ENCODE results near the gene PCDH9.
A peak's percentile ranks its signal among the peaks of the same experiment; 100 is the strongest.

Gene PCDH9

GRCh38 chr13:66430269-66430668 lies 799.9 kb downstream of the PCDH9 start:
- Histone ChIP-seq H3K36me3 (ENCODE audit: insufficient read depth, low read length) (no peaks in the 10 kb centered on the region), H3K79me2 (ENCODE audit: control insufficient read depth, insufficient read depth, low read length, unreplicated experiment) (no peaks in the 10 kb centered on the region), H2AFZ (ENCODE audit: low read length, unreplicated experiment) (no peak overlapping the region), H3K27ac (ENCODE audit: low read depth, low read length) (no peak overlapping the region), H3K4me3 (ENCODE audit: low read depth, low read length) (no peak overlapping the region), H3K4me1 (ENCODE audit: control insufficient read depth, insufficient read depth, low read length, unreplicated experiment) (peaks cover 29% of the 10 kb centered on the region), H3K27me3 (ENCODE audit: insufficient read depth, low read length) (no peaks in the 10 kb centered on the region)

DNA sequence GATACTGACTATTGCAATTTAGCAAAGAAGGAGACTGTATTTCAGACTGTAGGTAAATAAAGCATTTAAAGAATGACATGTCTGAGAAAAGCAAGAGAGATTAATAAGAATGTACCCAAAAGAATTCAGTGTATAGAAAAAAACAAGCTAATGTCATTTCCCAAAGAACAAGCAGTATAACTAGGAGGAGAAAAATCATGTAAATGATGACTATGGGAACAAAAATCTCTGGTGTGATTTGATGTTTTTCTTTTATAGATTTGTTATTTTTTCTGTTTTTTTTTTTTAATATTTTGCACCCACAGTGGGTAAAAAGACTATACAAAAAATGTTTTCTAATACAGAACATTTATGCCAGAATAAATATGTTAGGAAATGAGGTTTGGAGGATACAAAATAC lies 801.0 kb downstream of the PCDH9 start:
- Histone ChIP-seq H3K27me3 (ENCODE audit: insufficient read depth, low read length) (no peaks in the 10 kb centered on the region), H3K4me3 (ENCODE audit: low read depth, low read length) (no peak overlapping the region), H3K36me3 (ENCODE audit: insufficient read depth, low read length) (no peaks in the 10 kb centered on the region), H3K27ac (ENCODE audit: low read depth, low read length) (no peak overlapping the region), H2AFZ (ENCODE audit: low read length, unreplicated experiment) (no peak overlapping the region), H3K4me1 (ENCODE audit: control insufficient read depth, insufficient read depth, low read length, unreplicated experiment) (peaks cover 39% of the 10 kb centered on the region), H3K79me2 (ENCODE audit: control insufficient read depth, insufficient read depth, low read length, unreplicated experiment) (no peaks in the 10 kb centered on the region)

DNA sequence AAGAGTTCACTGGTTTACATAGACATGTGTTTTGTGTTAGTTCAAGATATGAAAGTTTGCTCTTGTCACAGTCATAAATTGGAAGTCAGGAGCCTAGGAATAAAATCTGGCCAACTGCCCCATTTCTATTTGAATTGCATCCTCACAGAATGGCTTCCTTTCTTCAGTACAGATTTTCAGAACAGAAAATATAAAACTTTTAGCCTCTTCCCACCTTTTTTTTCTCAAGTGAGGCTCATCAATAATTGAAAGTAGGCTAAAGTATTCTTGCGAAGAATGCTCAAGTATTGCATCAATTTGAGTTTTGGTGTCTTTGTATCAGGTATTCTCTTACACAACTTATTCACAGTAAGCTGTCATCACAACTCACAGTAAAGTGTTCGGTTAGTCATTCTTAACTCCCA lies 802.7 kb downstream of the PCDH9 start:
- no peaks in the 10 kb centered on the region for H3K27me3 ChIP-seq (ENCODE audit: insufficient read depth, low read length)
- H3K79me2 ChIP-seq (ENCODE audit: control insufficient read depth, insufficient read depth, low read length, unreplicated experiment): no peaks in the 10 kb centered on the region
- peak overlapping the region; percentile 40; the same call in 1 of the 2 replicates for H3K27ac ChIP-seq (ENCODE audit: low read depth, low read length)
- H3K4me3 ChIP-seq (ENCODE audit: low read depth, low read length): no peak overlapping the region
- H3K36me3 ChIP-seq (ENCODE audit: insufficient read depth, low read length): no peaks in the 10 kb centered on the region
- H2AFZ ChIP-seq (ENCODE audit: low read length, unreplicated experiment): no peak overlapping the region
- peaks cover 41% of the 10 kb centered on the region for H3K4me1 ChIP-seq (ENCODE audit: control insufficient read depth, insufficient read depth, low read length, unreplicated experiment)

- Histone ChIP-seq H3K79me2 (ENCODE audit: control insufficient read depth, insufficient read depth, low read length, unreplicated experiment) (no peaks in the 10 kb centered on the region), H3K4me3 (ENCODE audit: low read depth, low read length) (peak overlapping the region; percentile 45; the same call in 1 of the 2 replicates), H3K36me3 (ENCODE audit: insufficient read depth, low read length) (no peaks in the 10 kb centered on the region), H2AFZ (ENCODE audit: low read length, unreplicated experiment) (no peak overlapping the region), H3K27ac (ENCODE audit: low read depth, low read length) (peak overlapping the region; percentile 91), H3K27me3 (ENCODE audit: insufficient read depth, low read length) (no peaks in the 10 kb centered on the region), H3K4me1 (ENCODE audit: control insufficient read depth, insufficient read depth, low read length, unreplicated experiment) (peaks cover 41% of the 10 kb centered on the region)
Measured at GRCh38 chr13:66425741-66426140, 804.4 kb downstream of the PCDH9 start.

- Histone ChIP-seq H2AFZ (ENCODE audit: low read length, unreplicated experiment) (no peak overlapping the region), H3K79me2 (ENCODE audit: control insufficient read depth, insufficient read depth, low read length, unreplicated experiment) (no peaks in the 10 kb centered on the region), H3K36me3 (ENCODE audit: insufficient read depth, low read length) (no peaks in the 10 kb centered on the region), H3K27me3 (ENCODE audit: insufficient read depth, low read length) (no peaks in the 10 kb centered on the region), H3K4me1 (ENCODE audit: control insufficient read depth, insufficient read depth, low read length, unreplicated experiment) (peaks cover 41% of the 10 kb centered on the region), H3K4me3 (ENCODE audit: low read depth, low read length) (peak overlapping the region; percentile 45), H3K27ac (ENCODE audit: low read depth, low read length) (peak overlapping the region; percentile 91)
Measured at GRCh38 chr13:66424422-66424821, 805.7 kb downstream of the PCDH9 start.

DNA sequence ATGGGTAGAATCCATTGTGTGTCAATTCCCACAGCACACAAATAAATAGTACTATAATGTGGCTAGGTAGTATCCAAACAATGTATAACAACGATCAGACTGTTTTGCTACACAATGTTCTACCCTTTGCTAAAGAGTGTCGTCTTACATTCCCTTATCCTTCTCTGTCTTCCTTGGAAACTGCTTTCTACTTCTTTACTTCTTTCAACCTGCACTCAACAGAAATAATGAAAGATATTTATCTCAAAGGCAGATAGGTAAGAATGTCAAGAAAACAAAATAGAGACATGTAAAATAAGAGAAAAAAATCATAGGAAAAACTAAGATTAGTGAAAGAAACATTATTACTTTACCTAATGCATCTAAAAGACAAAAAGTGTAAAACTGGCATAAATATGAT lies 814.7 kb downstream of the PCDH9 start:
- Histone ChIP-seq H3K79me2 (ENCODE audit: control insufficient read depth, insufficient read depth, low read length, unreplicated experiment) (no peaks in the 10 kb centered on the region), H3K4me3 (ENCODE audit: low read depth, low read length) (no peak overlapping the region), H3K27me3 (ENCODE audit: insufficient read depth, low read length) (no peaks in the 10 kb centered on the region), H3K27ac (ENCODE audit: low read depth, low read length) (no peak overlapping the region), H3K36me3 (ENCODE audit: insufficient read depth, low read length) (no peaks in the 10 kb centered on the region), H3K4me1 (ENCODE audit: control insufficient read depth, insufficient read depth, low read length, unreplicated experiment) (peaks cover 13% of the 10 kb centered on the region), H2AFZ (ENCODE audit: low read length, unreplicated experiment) (no peak overlapping the region)

GRCh38 chr13:66414066-66414800 lies 815.9 kb downstream of the PCDH9 start:
- Histone ChIP-seq H3K4me3 (ENCODE audit: low read depth, low read length) (peak overlapping the region; percentile 35; the same call in 1 of the 2 replicates), H3K36me3 (ENCODE audit: insufficient read depth, low read length) (no peaks in the 10 kb centered on the region), H2AFZ (ENCODE audit: low read length, unreplicated experiment) (no peak overlapping the region), H3K27me3 (ENCODE audit: insufficient read depth, low read length) (no peaks in the 10 kb centered on the region), H3K79me2 (ENCODE audit: control insufficient read depth, insufficient read depth, low read length, unreplicated experiment) (no peaks in the 10 kb centered on the region), H3K4me1 (ENCODE audit: control insufficient read depth, insufficient read depth, low read length, unreplicated experiment) (peaks cover 13% of the 10 kb centered on the region), H3K27ac (ENCODE audit: low read depth, low read length) (no peak overlapping the region)

GRCh38 chr13:66410314-66410713 lies 819.8 kb downstream of the PCDH9 start:
- H3K79me2 ChIP-seq (ENCODE audit: control insufficient read depth, insufficient read depth, low read length, unreplicated experiment): no peaks in the 10 kb centered on the region
- H3K4me1 ChIP-seq (ENCODE audit: control insufficient read depth, insufficient read depth, low read length, unreplicated experiment): peaks cover 25% of the 10 kb centered on the region
- no peaks in the 10 kb centered on the region for H3K36me3 ChIP-seq (ENCODE audit: insufficient read depth, low read length)
- no peak overlapping the region for H2AFZ ChIP-seq (ENCODE audit: low read length, unreplicated experiment)
- H3K4me3 ChIP-seq (ENCODE audit: low read depth, low read length): no peak overlapping the region
- H3K27me3 ChIP-seq (ENCODE audit: insufficient read depth, low read length): no peaks in the 10 kb centered on the region
- H3K27ac ChIP-seq (ENCODE audit: low read depth, low read length): no peak overlapping the region

DNA sequence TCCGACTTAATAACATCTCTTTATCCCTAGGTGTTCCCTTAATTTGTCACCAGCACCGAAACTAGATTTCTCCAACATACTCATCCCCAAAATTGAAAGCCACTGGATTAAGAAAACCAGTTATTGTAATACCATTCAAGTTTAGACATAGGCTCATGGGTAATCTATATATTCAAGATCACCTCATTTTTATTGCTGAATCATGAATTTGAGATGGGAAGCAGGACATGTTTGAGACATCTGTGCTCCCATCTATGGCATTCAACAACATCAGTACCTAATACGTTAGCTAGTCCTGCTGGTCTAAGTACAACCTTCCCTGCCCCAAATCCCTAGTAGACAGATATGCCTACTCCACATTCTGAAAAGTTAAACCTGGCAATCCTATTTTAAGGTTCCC lies 820.6 kb downstream of the PCDH9 start:
- no peak overlapping the region for H2AFZ ChIP-seq (ENCODE audit: low read length, unreplicated experiment)
- no peak overlapping the region for H3K27ac ChIP-seq (ENCODE audit: low read depth, low read length)
- no peaks in the 10 kb centered on the region for H3K27me3 ChIP-seq (ENCODE audit: insufficient read depth, low read length)
- no peaks in the 10 kb centered on the region for H3K79me2 ChIP-seq (ENCODE audit: control insufficient read depth, insufficient read depth, low read length, unreplicated experiment)
- H3K4me3 ChIP-seq (ENCODE audit: low read depth, low read length): no peak overlapping the region
- no peaks in the 10 kb centered on the region for H3K36me3 ChIP-seq (ENCODE audit: insufficient read depth, low read length)
- peaks cover 26% of the 10 kb centered on the region for H3K4me1 ChIP-seq (ENCODE audit: control insufficient read depth, insufficient read depth, low read length, unreplicated experiment)

GRCh38 chr13:66407128-66407527 lies 823.0 kb downstream of the PCDH9 start:
- Histone ChIP-seq H3K4me1 (ENCODE audit: control insufficient read depth, insufficient read depth, low read length, unreplicated experiment) (peaks cover 38% of the 10 kb centered on the region), H2AFZ (ENCODE audit: low read length, unreplicated experiment) (no peak overlapping the region), H3K36me3 (ENCODE audit: insufficient read depth, low read length) (no peaks in the 10 kb centered on the region), H3K4me3 (ENCODE audit: low read depth, low read length) (no peak overlapping the region), H3K79me2 (ENCODE audit: control insufficient read depth, insufficient read depth, low read length, unreplicated experiment) (no peaks in the 10 kb centered on the region), H3K27me3 (ENCODE audit: insufficient read depth, low read length) (no peaks in the 10 kb centered on the region), H3K27ac (ENCODE audit: low read depth, low read length) (no peak overlapping the region)
